ENCODE measurements around the gene EARS2.

GRCh38 chr16:23562505-23562904 is 5.4 kb upstream of the EARS2 start:
- no peak for TF ChIP-seq CTCF (IDR thresholded peaks at IDR 0.05; ENCODE audit: low read length)
- TF ChIP-seq EZH2 (IDR thresholded peaks at IDR 0.05; ENCODE audit: borderline replicate concordance, low read length) = no peak

Data from OCI-LY1 (cell line).